ENCODE measurements around the gene TRIM58. TPM values are rescaled to one million over a fixed set of nuclear protein-coding genes. Genes with fewer than 3 reads are reported as not detected.

TRIM58 gene
- total RNA-seq, result 3.1 TPM

DNA sequence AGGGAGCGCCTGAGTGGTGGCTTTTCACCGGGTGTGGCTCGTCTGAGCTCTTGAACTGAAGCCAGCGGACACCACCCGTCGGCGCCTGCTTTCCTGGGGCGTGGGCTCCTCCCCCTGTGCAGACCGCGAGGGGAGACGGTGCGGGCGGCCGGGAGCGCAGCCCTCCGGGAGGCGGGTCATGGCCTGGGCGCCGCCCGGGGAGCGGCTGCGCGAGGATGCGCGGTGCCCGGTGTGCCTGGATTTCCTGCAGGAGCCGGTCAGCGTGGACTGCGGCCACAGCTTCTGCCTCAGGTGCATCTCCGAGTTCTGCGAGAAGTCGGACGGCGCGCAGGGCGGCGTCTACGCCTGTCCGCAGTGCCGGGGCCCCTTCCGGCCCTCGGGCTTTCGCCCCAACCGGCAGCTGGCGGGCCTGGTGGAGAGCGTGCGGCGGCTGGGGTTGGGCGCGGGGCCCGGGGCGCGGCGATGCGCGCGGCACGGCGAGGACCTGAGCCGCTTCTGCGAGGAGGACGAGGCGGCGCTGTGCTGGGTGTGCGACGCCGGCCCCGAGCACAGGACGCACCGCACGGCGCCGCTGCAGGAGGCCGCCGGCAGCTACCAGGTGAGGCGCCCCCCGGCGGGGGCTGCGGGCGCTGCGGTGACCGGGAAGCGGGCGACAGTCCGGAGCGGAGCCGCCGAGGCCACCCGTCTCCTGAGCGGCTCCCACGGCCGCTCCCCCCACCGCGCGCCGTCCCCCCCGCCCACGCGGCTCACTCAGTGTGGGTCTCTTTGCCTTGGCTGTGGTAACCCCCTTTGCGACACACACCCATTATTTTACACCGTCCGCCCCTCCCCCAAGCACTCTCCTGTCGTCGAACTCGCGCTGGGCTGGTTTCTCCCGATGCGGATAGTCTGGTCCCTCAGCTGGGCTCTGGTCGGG, at the start of gene TRIM58:
TRIM58 (plus strand) TSS at position 119 of the 916 bp plus-strand sequence; CDS start at position 179, 60 bp downstream.
- no peak for DNase-seq

DNA sequence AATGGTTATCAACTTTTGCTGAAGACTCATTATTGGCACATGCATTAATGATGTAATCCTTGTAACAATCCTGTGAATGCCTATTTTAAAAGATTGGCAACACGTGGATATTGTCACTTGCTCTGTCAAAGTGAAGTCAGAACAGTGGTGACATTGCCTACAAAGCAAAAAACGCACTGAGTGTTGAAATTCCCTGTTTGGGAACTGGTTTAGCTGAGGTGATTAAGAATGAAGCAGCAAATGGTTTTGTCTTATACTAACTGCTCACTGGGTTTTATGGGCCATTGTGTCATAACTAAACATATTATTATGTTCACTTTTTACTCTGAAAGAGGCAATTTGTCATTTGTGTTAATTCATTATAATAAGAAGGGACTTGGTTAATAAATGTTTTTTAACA, 44.4 kb upstream of the TRIM58 start:
- DNase-seq, result no peak

DNA sequence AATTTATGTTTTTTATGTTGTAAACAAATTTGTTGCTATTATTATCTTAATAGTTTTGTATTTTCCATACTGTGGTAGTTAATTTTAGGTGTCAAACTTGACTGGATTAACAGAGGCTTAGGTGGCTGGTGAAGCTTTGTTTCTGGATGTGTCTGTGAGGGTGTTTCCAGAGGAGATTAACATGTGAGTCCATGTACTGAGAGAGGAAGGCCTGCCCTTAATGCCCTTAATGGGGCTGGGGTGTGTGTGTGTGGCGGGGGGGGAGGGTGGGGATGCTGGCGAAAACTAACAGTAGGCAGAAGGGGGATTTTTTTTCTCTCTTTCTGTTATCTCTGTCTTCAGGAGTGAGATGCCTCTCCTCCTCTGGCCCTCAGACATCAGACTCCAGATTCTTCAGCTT, 34.9 kb upstream of the TRIM58 start:
- no peak for DNase-seq

GRCh38 chr1:247824023-247824422, 33.0 kb upstream of the TRIM58 start, which contains the start of gene OR14A16:
TSS of gene OR14A16 (minus strand) at chr1:247824119. CDS start at chr1:247815729, 8,390 bp downstream.
- no peak for DNase-seq

DNA sequence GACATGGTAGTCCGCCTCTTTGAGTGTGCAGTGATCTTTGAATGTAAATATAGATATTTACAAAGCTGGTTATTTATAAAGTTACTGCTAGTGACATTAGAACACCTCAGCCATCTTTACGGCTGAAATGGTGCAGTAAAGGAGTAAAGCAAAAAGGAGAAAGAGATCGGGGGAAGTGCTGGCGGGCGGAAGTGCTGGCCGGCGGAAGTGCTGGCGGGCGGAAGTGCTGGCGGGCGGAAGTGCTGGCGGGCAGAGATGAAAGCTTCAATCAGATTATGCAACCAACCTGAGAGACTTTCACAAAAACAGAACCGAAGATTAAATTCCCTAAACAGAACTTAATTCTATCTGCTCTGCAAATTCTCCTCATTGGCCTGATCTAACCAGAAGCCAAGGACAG, 31.6 kb upstream of the TRIM58 start:
- DNase-seq, result no peak

DNA sequence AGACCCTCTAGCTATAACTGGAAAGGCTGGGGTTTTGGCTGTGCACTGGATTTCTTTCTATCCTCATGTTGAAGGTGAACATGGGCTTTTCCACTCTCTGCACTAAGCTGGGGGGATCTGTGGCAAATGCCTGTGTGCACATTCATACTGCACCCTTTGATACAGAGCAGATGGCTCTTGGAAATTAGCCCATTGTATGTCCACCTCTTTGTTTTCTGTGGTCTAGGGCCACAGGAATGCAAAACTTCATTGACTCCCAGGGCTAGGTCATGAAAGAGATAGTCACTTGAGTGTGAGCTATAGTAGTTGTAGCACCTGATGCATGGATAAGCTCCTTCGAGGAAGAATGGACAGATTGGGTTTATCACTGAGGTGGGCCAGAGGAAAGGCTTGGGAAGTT, 27.3 kb upstream of the TRIM58 start:
- DNase-seq, result no peak

- no peak for DNase-seq
Measured at GRCh38 chr1:247833601-247834000, 23.4 kb upstream of the TRIM58 start.

DNA sequence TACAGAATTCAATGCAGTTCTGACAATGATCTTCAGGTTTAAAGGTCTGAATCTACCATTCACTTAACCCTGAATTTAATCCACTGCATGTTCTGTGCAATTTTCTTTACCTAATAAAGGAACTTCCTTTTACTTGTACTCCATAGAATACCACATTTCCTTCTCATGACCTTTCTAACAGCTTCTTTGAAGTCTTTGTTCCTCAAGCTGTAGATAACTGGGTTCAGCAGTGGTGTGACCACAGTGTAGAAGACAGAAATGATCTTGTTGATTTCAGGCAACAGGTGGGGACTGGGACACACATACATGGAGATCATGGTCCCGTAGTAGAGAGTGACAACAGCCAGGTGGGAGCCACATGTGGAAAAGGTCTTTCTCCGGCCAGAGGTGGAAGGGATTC, 16.2 kb upstream of the TRIM58 start:
- no peak for DNase-seq

DNA sequence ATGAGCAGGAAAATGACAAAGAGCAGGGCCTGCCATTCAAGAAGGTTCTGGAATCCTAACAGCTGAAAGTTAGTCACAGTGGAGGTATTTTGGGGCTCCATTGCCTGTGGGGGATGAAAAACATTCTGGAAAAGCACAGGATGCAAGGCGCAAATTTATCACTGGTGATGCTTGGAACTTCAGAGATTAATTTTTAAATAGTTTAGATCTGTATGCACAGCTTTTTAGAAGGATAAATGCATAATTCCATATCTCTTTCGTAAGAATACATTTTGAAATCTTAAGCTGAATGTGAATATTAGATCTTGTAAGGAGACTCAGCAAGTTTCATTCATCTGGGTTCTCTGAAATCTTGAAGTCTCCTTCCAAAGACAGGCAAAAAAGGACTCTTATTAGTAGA, 15.2 kb upstream of the TRIM58 start, which contains the start of gene OR11L1:
OR11L1 (minus strand) TSS at position 101 of the 400 bp plus-strand sequence; CDS start at position 101, 0 bp downstream.
- no peak for DNase-seq

DNA sequence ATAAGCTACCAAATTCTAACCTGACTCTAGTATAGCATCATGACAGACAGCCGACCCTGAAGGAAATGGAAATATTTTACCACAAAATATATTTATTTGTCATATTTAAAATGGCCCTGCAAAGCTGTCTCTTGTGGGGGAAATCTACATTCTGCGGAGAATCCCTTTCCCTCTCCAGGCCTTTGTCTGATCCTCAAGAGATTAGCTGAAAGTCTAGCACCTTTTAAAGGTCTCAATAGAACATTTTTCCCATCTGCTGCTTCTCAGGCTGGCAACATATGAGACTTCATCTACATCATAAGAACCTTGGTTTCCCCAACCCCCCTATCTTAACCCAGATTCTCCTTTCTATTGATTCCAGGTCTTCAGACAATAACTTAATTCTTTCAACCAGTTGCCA, 13.6 kb upstream of the TRIM58 start:
- no peak for DNase-seq

DNA sequence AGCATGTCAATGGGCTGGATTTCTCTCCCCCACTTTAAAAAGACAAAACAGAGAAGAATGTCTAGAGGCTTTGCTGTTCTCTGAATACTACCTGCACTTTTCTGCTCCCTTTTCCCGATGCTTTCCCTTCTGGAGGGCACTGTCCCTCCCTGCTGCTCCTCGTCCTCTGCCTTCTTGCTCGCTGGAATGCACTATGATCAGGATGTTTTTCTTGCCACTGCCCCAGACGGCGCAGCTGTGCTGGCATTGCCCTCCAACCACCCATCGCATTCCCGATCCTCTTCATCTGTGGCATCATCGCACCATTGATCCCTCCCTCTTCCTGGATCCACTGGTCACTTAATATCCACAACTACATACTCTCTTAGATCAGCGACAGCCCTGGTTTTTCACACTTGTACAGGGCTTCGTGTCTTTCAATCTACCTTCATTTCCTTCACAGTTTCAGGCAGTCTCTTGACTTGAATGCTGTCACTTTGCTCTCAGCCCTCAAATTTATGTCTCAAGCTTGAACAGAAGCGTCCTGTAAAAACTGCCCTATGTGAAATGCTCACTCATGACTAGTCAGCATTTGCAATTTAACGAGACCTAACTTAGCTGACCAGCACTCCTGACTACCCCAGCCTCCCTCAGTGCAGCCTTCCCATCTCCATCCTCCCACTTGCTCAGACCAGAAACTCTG, 11.8 kb upstream of the TRIM58 start:
- DNase-seq, result no peak

DNA sequence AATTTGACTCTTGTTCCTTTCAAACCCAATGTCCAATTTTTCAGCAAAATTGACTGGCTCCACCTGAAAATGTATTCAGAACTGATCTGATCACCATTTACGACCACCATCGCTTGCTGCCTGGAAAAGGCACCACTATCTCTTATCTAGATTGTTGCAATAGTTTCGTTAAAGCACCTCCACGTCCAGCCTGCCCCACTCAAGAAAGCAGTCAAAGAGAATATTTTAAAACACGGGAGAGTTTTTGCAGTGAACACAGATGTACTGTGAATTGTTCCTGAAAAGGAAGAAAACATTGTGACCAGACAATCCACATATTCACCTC, 11.3 kb upstream of the TRIM58 start:
- no peak for DNase-seq

GRCh38 chr1:247848346-247848745, 8.6 kb upstream of the TRIM58 start:
- no peak for DNase-seq

- DNase-seq, result no peak
Measured at GRCh38 chr1:247849616-247850015, 7.4 kb upstream of the TRIM58 start.

DNA sequence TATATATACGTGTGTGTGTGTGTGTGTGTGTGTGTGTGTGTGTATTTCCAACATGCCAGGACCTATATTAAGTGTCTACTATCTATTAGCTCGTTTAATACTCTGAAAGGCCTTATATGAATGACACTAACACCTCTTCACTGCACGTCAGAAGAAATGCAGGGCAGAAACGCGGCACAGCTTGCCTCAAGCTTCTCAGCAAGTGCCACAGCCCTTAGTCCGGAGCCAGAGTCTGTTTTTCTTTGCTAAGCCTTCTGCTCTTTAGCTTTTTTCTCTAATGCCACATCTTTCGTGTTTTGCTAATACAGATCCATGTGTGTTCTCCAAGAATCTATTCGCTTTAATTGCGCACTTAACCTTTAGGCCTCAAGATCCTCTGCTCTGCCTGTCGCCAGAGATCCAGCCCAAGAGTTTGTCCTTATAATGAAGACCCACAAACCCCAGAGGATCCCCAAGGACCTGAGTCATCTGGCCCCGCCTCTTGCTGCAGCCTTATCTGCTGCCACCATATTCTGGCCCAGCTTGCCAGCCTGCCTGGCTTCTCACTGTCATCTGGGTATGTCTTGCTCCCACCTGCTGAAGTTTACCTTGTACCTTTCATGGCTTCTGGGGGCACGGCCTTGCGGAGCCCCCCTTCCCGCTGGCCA, 2.0 kb upstream of the TRIM58 start:
- no peak for DNase-seq

DNA sequence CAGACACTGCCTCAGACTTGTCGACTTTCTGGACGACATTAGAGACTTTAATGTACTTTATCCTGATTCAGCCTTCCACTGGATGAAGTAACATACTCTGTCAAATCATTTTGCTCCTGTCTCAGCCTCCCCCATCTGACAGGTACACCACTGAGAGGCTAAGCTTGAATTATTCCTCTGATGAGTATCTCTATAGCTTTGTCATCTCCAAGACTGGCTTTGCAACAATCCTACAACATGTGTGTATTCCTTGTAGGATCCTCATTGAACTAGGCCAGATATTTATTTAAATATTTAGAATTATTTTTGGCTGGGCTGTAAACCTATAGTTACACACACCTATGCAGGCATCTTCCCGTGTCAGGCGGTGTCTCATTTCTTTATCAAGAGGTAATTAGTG, 1.1 kb upstream of the TRIM58 start:
- DNase-seq, result no peak

- DNase-seq, result no peak
Measured at GRCh38 chr1:247857985-247858619, 1.1 kb downstream of the TRIM58 start.

- DNase-seq, result no peak
Measured at GRCh38 chr1:247862756-247863155, 5.8 kb downstream of the TRIM58 start.

GRCh38 chr1:247864644-247865043, 7.7 kb downstream of the TRIM58 start:
- DNase-seq, result no peak

DNA sequence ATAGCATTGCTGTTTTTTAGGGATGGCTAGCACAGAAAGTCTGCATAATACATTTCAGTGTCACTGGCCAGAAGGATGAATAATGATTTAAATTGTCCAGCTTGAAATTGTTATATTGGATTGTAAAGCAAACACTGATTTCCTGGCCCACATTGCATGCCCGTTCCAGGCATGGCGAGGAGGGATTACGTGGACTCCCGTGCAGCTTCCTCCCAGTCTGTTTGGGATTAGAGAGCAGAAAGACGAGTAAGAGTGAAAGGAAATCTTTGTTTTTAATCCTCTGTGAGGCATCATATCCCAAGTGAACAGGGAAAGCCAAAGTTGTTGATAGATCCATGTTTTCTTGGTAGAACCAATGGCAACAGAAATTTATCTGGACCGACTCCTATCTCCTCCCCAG, 8.4 kb downstream of the TRIM58 start:
- no peak for DNase-seq

GRCh38 chr1:247883346-247883745, 26.4 kb downstream of the TRIM58 start:
- DNase-seq, result no peak

- DNase-seq, result no peak
Measured at GRCh38 chr1:247884797-247885413, 27.9 kb downstream of the TRIM58 start.

All from occipital lobe (tissue), 2 donors.